ENCODE results near the gene PRKAG2. TPM values are rescaled to one million over a fixed set of nuclear protein-coding genes. Genes with fewer than 3 reads are reported as not detected.

The PRKAG2 gene
- total RNA-seq, 1 donor from 2014 or later: 4.7 TPM

DNA sequence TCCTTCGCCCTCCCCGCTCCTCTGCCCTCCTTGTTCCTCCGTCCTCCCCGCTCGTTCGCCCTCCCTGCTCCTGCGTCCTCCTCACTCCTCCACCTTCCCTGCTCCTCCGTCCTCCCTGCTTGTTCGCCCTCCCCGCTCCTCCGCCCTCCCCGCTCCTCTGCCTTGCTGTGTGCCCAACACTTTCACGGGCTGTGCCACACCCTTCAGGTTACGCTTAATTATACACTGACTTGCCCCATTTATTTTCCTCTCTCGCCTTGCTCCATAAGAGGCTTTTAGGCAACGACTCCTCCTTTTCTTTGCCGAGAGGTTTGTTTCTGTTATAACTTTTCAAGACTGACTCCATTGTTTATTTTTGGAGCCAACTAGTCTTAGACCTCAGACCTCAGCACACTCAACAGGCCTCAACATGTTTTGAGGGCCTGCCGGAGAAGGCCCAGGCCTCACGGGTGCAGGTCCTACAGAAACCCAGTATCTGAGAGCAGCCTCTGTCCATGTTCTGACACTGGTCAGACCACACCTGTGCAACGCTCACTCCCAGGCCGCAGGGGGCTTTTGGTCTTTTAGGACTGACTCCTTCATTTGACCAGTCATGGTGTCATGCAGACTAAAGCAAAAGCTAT, 18.2 kb upstream of the PRKAG2 start:
- Histone ChIP-seq H3K36me3 (ENCODE audit: control insufficient read depth in 3 of 3, insufficient read depth in 3 of 3, low read length in 3 of 3) (no peaks in the 10 kb centered on the region), H3K27me3 (ENCODE audit: control insufficient read depth in 3 of 3, insufficient read depth in 3 of 3, low read length in 3 of 3) (peaks cover 16 to 55% (median 46%) of the 10 kb centered on the region in 3 donors), H3K4me3 (ENCODE audit: low read length in 3 of 3) (no peak overlapping the region), H3K4me1 (ENCODE audit: control insufficient read depth in 3 of 3, insufficient read depth in 3 of 3, low read length in 3 of 3) (no peaks in the 10 kb centered on the region), H3K27ac (ENCODE audit: low read depth, low read length) (no peak overlapping the region), H3K9ac (ENCODE audit: low read depth in 1 of 3, low read length in 3 of 3) (no peak overlapping the region), H3K9me3 (ENCODE audit: control insufficient read depth in 3 of 3, low read length in 3 of 3) (no peaks in the 10 kb centered on the region)

DNA sequence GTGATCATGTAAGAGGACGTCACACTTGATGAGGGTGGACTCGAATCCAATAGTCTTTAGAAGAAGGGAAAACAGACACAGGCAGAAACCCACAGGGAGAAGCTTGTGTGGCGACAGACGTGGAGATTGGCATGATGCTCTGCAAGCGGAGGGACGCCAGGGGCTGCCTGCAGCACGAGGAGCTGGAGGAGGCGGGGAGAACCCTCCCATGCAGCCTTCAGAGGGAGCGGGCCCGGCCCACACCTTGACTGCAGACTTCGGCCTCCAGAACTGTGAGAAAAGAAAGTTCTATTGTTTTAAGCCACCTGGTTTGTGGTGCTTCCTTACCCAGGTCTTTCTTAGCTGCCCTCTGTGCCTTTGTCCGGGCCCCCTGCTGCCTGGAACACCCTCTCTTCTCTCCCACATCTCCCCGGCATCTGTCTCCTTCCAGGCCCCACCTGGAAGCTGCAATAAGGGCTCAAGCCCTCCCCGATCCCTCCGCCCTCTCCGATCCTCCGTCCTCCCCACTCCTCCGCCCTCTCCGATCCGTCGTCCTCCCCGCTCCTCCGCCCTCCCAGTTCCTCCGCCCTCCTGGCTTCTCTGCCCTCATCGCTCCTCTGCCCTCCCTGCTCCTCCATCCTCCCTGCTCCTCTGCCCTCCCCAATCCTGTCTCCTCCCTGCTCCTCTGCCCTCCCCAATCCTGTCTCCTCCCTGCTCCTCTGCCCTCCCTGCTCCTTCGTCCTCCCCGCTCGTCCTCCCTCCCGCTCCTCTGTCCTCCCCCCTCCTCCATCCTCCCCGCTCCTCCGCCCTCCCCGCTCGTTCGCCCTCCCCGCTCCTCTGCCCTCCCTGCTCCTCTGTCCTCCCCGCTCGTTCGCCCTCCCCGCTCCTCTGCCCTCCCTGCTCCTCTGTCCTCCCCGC, 17.4 kb upstream of the PRKAG2 start:
- no peaks in the 10 kb centered on the region for H3K36me3 ChIP-seq (ENCODE audit: control insufficient read depth in 3 of 3, insufficient read depth in 3 of 3, low read length in 3 of 3)
- no peak overlapping the region for H3K4me3 ChIP-seq (ENCODE audit: low read length in 3 of 3)
- no peaks in the 10 kb centered on the region for H3K9me3 ChIP-seq (ENCODE audit: control insufficient read depth in 3 of 3, low read length in 3 of 3)
- H3K27ac ChIP-seq (ENCODE audit: low read depth, low read length): no peak overlapping the region
- H3K9ac ChIP-seq (ENCODE audit: low read depth in 1 of 3, low read length in 3 of 3): no peak overlapping the region
- no peaks in the 10 kb centered on the region for H3K4me1 ChIP-seq (ENCODE audit: control insufficient read depth in 3 of 3, insufficient read depth in 3 of 3, low read length in 3 of 3)
- peaks cover 21 to 59% (median 48%) of the 10 kb centered on the region in 3 donors for H3K27me3 ChIP-seq (ENCODE audit: control insufficient read depth in 3 of 3, insufficient read depth in 3 of 3, low read length in 3 of 3)

DNA sequence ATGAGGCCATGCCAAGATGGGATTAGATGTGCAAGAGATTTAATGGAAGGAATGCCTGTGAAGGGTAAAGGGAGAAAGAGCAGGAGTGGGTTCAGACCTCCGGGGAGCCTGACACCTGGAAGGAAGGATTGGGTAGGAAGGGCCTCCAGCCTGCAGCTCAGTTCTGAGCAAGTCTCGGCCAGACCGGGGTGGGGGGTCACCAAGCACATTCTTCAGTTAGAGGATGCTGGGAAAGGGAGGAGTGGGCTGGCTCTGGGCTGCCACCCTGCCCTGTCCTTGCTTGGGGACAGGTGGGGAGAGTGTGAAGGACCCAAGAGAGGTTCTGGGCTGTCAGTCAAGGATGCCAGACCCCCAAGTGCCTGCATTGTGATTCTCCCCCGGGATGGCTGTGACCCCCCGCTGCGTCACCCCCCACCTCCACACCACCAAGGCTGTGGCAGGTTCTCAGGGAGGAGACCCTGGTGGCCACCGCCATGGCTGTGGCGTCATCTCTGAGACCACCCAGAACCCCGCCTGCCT, 16.5 kb upstream of the PRKAG2 start:
- Histone ChIP-seq H3K27ac (ENCODE audit: low read depth, low read length) (no peak overlapping the region), H3K9ac (ENCODE audit: low read depth in 1 of 3, low read length in 3 of 3) (no peak overlapping the region), H3K36me3 (ENCODE audit: control insufficient read depth in 3 of 3, insufficient read depth in 3 of 3, low read length in 3 of 3) (no peaks in the 10 kb centered on the region), H3K9me3 (ENCODE audit: control insufficient read depth in 3 of 3, low read length in 3 of 3) (no peaks in the 10 kb centered on the region), H3K4me1 (ENCODE audit: control insufficient read depth in 3 of 3, insufficient read depth in 3 of 3, low read length in 3 of 3) (no peaks in the 10 kb centered on the region), H3K27me3 (ENCODE audit: control insufficient read depth in 3 of 3, insufficient read depth in 3 of 3, low read length in 3 of 3) (peaks cover 21 to 56% (median 51%) of the 10 kb centered on the region in 3 donors), H3K4me3 (ENCODE audit: low read length in 3 of 3) (no peak overlapping the region)

DNA sequence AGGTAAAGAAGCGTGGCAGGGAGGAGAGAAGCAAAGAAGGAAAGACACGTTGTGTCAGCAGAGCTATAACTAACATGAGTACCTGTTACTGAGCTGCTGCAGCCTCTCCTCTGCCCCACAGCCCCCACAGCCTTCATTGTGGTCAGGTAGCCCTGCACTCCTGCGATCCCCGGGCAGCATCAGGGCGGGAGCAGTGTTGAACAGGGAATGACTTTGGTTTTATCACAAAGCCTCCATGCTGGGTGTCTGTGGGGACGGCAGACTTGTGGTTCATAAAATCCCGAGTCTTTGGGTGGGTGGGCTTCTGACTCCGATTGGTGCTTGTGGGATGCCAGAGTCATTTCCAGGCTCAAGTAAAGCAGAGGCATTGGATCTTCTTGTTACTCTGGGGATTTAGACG, 14.8 kb upstream of the PRKAG2 start:
- no peak overlapping the region for H3K4me3 ChIP-seq (ENCODE audit: low read length in 3 of 3)
- H3K27me3 ChIP-seq (ENCODE audit: control insufficient read depth in 3 of 3, insufficient read depth in 3 of 3, low read length in 3 of 3): peaks cover 24 to 52% (median 42%) of the 10 kb centered on the region in 3 donors
- H3K27ac ChIP-seq (ENCODE audit: low read depth, low read length): no peak overlapping the region
- H3K36me3 ChIP-seq (ENCODE audit: control insufficient read depth in 3 of 3, insufficient read depth in 3 of 3, low read length in 3 of 3): no peaks in the 10 kb centered on the region
- H3K9ac ChIP-seq (ENCODE audit: low read depth in 1 of 3, low read length in 3 of 3): no peak overlapping the region
- H3K9me3 ChIP-seq (ENCODE audit: control insufficient read depth in 3 of 3, low read length in 3 of 3): no peaks in the 10 kb centered on the region
- no peaks in the 10 kb centered on the region for H3K4me1 ChIP-seq (ENCODE audit: control insufficient read depth in 3 of 3, insufficient read depth in 3 of 3, low read length in 3 of 3)

DNA sequence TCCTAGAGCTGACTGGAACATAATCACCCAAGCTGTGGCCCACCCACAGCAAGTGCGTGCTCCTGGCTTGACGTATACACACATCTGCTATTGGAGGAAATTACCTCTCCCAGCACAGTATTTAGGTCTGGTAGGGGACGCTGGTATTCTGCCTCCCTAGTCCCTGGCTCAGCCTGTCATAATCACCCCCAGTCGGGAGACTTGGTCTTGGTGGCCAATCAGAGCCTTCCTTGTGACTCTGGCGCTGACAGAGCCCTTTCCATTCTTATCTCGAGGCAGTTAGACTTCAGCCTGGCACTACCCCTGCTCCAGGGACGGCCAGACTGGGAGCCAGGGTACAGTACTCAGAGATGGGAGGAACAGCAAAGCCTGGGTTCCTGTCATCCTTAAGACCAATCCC, 14.3 kb upstream of the PRKAG2 start:
- Histone ChIP-seq H3K9ac (ENCODE audit: low read depth in 1 of 3, low read length in 3 of 3) (no peak overlapping the region), H3K4me3 (ENCODE audit: low read length in 3 of 3) (no peak overlapping the region), H3K4me1 (ENCODE audit: control insufficient read depth in 3 of 3, insufficient read depth in 3 of 3, low read length in 3 of 3) (no peaks in the 10 kb centered on the region), H3K27me3 (ENCODE audit: control insufficient read depth in 3 of 3, insufficient read depth in 3 of 3, low read length in 3 of 3) (peaks cover 24 to 49% (median 43%) of the 10 kb centered on the region in 3 donors), H3K27ac (ENCODE audit: low read depth, low read length) (no peak overlapping the region), H3K9me3 (ENCODE audit: control insufficient read depth in 3 of 3, low read length in 3 of 3) (no peaks in the 10 kb centered on the region), H3K36me3 (ENCODE audit: control insufficient read depth in 3 of 3, insufficient read depth in 3 of 3, low read length in 3 of 3) (no peaks in the 10 kb centered on the region)

DNA sequence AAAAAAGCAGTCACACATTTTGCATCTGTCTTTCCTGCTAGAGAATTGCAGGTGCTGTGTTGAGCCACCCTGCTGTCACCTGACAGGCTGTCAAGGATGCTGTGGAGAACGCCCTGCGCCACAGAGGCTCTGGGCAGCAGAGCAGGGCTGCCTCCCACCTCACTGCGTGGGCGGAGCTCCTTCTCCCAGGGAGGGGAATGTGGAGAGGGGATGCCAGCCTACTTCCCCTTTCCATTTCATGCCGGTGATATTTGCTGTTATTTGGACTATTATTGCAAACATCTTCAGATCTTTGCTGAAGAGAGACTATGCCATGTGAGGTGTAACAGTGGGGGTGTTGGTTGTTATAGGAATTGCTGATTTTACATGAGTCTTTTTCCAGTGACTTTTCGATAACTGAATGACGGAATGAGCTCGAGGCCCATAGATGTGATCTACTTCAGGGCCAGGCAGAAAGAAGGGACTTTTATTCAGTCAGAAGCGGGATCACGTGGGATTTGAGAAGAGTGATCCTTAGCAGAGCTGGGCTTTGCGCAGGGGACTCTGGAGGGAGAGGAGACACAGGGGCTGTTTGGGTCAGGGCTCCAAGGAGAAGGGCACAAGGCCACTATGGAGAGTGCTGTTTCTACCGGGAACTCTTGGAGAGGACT, 13.6 kb upstream of the PRKAG2 start:
- H3K9ac ChIP-seq (ENCODE audit: low read depth in 1 of 3, low read length in 3 of 3): no peak overlapping the region
- H3K27me3 ChIP-seq (ENCODE audit: control insufficient read depth in 3 of 3, insufficient read depth in 3 of 3, low read length in 3 of 3): peaks cover 24 to 48% (median 44%) of the 10 kb centered on the region in 3 donors
- no peaks in the 10 kb centered on the region for H3K36me3 ChIP-seq (ENCODE audit: control insufficient read depth in 3 of 3, insufficient read depth in 3 of 3, low read length in 3 of 3)
- no peak overlapping the region for H3K4me3 ChIP-seq (ENCODE audit: low read length in 3 of 3)
- H3K27ac ChIP-seq (ENCODE audit: low read depth, low read length): no peak overlapping the region
- no peaks in the 10 kb centered on the region for H3K4me1 ChIP-seq (ENCODE audit: control insufficient read depth in 3 of 3, insufficient read depth in 3 of 3, low read length in 3 of 3)
- no peaks in the 10 kb centered on the region for H3K9me3 ChIP-seq (ENCODE audit: control insufficient read depth in 3 of 3, low read length in 3 of 3)

DNA sequence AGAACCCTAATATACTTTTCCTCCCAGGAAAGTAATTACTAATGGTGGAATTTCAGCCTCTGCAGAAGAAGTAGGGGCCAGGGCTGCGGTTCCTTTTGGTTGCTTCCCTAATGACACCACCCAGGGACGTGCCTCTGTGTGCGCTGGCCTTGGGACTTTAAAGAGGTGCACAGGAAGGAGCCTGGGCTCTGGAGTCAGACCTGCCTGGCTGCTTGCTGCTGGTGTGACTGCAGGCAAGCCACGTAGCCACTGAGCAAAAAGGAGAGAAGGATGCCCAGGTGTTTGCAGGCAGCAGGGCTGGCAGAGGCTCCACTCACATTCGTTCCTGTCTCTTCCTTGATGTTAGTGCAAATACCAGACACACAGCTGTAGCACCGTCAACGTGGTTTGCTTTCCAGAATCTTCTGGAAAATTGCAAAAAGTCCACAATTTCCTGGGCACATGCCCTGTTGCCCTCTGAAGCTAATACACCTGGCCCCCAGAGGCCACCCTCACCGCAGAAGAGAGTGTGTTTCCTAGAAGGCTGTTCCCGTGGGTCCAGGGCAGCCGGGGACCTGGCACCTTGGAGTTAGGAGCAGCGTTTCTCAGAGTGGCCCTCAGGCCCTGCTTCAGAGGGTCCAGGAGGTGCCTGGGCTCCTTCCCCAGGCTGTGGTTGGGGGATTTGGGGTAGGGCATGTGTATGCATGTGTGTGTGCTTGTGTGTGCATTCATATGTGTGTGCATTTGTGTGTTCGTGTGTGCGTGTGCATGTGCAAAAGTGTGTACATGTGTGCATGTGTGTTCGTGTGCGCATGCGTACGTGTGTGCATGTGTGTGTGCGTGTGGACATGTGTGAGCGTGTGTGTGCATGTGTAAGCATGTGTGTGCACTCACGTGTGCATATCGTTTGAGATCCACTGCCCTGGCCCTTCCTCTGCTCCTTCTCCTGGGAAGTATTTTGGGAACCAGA, 12.8 kb upstream of the PRKAG2 start:
- no peaks in the 10 kb centered on the region for H3K4me1 ChIP-seq (ENCODE audit: control insufficient read depth in 3 of 3, insufficient read depth in 3 of 3, low read length in 3 of 3)
- H3K27ac ChIP-seq (ENCODE audit: low read depth, low read length): no peak overlapping the region
- H3K27me3 ChIP-seq (ENCODE audit: control insufficient read depth in 3 of 3, insufficient read depth in 3 of 3, low read length in 3 of 3): peaks cover 29 to 55% (median 50%) of the 10 kb centered on the region in 3 donors
- no peaks in the 10 kb centered on the region for H3K36me3 ChIP-seq (ENCODE audit: control insufficient read depth in 3 of 3, insufficient read depth in 3 of 3, low read length in 3 of 3)
- H3K9ac ChIP-seq (ENCODE audit: low read depth in 1 of 3, low read length in 3 of 3): no peak overlapping the region
- H3K9me3 ChIP-seq (ENCODE audit: control insufficient read depth in 3 of 3, low read length in 3 of 3): no peaks in the 10 kb centered on the region
- H3K4me3 ChIP-seq (ENCODE audit: low read length in 3 of 3): no peak overlapping the region

DNA sequence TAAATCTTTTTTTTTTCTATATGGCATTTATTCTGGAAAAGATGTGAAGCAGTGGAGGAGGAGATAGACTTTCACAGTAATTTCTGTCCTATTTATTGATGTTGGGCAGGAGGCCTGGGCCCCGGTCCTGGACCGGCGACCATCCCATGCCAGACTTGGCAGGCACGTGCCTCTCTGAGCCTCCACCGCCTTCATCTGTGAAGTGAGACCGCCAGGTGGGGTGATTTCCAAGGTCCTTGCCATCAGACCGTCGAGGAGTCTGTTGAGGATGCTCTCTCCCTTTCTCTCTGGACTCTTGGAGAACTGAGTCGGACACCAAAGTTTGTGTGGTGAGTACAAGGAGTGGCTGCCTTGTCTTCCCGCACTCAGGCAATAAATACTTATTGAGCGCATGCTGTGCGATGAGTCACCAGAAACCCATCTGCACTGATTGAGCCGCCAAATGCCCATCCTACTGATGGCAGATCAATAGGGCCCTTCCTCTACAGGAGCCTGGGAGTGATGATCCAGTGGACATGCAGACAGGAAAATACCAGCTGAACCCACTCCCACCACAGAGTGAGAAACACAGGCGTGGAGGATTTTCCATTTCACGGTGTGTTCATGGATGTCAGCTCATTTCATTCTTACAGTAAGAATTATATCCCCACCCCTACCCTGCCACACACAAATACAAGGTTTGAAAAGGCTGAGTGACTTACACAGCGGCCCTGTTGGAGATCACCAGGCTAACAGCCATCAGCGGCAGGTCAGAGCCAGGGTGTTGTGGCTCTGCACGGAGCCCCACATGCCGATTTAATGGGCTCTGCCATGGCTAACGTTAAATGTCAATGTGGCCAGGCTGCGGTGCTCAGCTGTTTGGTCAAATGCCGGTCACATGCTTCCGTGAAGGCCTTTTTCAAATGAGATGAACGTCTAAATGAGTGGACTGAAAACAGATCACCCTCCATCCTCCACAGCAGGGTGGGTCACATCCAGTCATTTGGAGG, 11.5 kb upstream of the PRKAG2 start:
- H3K27me3 ChIP-seq (ENCODE audit: control insufficient read depth in 3 of 3, insufficient read depth in 3 of 3, low read length in 3 of 3): peaks cover 35 to 55% (median 49%) of the 10 kb centered on the region in 3 donors
- H3K9ac ChIP-seq (ENCODE audit: low read depth in 1 of 3, low read length in 3 of 3): no peak overlapping the region
- no peaks in the 10 kb centered on the region for H3K4me1 ChIP-seq (ENCODE audit: control insufficient read depth in 3 of 3, insufficient read depth in 3 of 3, low read length in 3 of 3)
- H3K36me3 ChIP-seq (ENCODE audit: control insufficient read depth in 3 of 3, insufficient read depth in 3 of 3, low read length in 3 of 3): no peaks in the 10 kb centered on the region
- no peak overlapping the region for H3K4me3 ChIP-seq (ENCODE audit: low read length in 3 of 3)
- no peak overlapping the region for H3K27ac ChIP-seq (ENCODE audit: low read depth, low read length)
- no peaks in the 10 kb centered on the region for H3K9me3 ChIP-seq (ENCODE audit: control insufficient read depth in 3 of 3, low read length in 3 of 3)
